Left kidney (tissue), 2 donors: ENCODE measurements around the gene OPA3. TPM values are rescaled to one million over a fixed set of nuclear protein-coding genes. Genes with fewer than 3 reads are reported as not detected.

Experiments used
- DNase-seq: peaks from one replicate; pipeline ENCODE4 v3.0.0-alpha.2; 2013
- polyA plus RNA-seq: library from polyadenylated mRNA; unstranded; fragments of 120-200 nt; gene quantifications from one replicate; pipeline ENCODE4 v1.2.1, GENCODE V29; 2013; ENCODE audit not compliant: insufficient read length

Gene OPA3
- polyA plus RNA-seq, 1 donor = 11.2 TPM

DNA sequence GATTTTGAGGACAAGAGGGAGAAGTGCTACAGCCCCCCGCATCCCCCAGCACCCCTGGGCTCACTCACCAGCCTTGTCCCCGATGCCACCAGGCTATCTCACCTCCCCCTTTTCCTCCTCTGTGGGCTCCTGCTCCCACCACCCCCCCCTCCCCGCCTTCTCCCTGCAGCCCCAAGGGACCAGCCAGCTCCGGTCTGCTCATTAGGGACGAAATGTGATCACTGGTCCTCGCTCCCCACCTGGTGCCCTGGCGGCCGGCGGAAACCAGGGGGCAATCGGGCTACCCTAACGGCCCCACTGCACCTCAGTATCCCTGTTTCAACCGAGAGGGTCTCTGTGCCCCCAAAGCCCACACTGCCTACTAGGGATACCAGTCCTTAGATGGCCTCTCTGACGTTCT is 14.7 kb upstream of the OPA3 start:
- DNase-seq = no peak

- no peak for DNase-seq
Observed at GRCh38 chr19:45598267-45599001, 13.8 kb upstream of the OPA3 start.

GRCh38 chr19:45597425-45598111 is 13.0 kb upstream of the OPA3 start:
- no peak for DNase-seq

GRCh38 chr19:45595814-45596213 is 11.2 kb upstream of the OPA3 start:
- no peak for DNase-seq

DNA sequence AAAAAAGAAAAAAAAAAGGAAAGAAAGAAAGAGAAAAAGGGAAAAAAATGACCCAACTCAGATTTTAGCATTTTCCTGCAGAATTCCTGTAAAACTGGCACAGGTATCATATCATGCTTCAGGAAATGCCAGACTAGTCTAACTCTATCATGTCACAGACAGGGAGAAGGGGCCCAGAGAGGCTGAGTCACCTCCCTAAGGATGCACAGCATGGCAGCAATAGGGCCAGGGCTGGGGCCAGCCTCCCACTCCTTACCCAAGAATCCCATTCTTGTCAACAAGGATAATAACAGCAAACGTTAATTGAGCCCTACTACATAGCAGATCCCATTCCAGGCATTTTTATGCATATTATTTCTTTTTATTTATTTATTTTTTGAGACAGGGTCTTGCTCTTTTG is 8.9 kb upstream of the OPA3 start:
- DNase-seq = no peak

DNA sequence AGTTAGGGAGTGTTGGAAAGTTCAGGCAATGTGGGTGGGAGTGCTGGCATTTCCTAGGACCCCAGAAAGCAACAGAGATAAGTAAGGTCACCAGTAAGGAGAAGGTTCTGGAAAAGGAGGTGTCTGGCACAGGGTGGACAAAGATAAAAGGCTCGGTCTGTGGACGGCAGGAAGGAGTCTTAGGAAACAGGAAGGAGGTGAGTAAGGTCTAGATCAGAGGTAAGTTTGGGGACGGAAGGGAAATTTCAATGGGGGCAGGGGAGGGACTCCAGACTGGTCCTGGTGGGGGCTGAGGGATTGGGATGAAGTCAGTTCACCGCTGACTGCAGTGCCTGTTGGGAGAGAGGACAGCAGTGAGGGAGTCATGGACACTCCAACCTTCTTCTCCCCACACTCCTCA is 7.8 kb upstream of the OPA3 start:
- no peak for DNase-seq

- DNase-seq = no peak
Observed at GRCh38 chr19:45591638-45592005, 7.0 kb upstream of the OPA3 start.

- no peak for DNase-seq
Observed at GRCh38 chr19:45591004-45591637, 6.5 kb upstream of the OPA3 start.

GRCh38 chr19:45590300-45591003 is 5.8 kb upstream of the OPA3 start:
- DNase-seq = no peak

DNA sequence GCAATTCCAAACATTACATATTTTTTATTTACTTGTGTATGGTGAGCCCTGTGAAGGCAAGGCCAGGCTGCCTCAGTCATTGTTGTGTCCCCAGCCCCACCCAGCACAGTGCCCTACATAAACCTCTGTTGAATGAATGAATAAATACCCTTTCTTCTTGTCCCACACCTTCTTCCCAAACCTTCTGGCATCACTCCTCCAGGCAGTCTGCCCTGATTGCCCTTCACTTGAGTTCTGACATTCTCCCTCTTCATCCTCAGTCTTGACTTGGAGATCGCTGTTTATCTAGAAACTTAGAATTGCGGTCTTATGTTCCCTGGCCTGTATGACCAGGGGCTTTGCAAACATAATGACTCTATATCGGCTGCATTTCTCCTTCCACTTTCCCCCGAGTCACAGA is 5.2 kb upstream of the OPA3 start:
- no peak for DNase-seq

GRCh38 chr19:45587873-45588272 is 3.3 kb upstream of the OPA3 start:
- DNase-seq = no peak

DNA sequence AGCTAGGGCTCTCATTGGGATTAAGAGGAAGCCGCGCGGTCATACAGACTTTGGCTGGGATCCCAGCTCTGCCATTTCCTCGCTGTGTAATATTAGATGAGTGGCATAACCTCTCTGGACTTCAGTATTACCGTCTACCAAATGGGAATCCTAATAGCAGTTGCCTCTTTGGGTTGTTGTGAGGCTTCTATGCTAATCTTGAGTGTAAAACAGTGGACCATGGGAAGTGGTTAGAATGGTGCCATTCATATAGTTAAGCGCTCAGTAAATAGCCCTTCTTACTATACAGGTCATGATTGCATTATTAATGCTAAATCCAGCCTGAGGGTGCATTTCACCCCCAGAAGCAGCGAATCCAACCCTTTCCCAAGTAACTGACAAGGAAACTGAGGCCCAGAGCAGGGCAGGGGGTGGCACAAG is 566 bp upstream of the OPA3 start:
- no peak for DNase-seq

DNA sequence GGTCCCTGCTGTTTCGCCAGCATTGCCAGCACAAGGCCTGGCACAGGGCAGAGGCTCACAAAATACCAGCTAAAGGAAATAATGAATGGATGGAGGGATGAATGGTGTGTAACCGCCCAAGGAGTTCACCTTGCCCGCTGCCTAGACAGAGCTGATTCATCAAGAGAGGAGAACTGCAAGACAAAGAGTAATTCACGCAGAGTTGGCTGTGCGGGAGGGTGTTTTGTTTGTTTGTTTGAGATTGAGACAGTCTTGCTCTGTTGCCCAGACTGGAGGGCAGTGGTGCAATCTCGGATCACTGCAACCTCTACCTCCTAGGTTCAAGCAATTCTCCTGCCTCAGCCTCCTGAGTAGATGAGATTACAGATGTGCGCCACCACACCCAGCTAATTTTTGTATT is 3.0 kb downstream of the OPA3 start:
- DNase-seq = no peak

- DNase-seq = no peak
Observed at GRCh38 chr19:45578861-45579260, 5.7 kb downstream of the OPA3 start.

GRCh38 chr19:45577111-45577905 is 7.3 kb downstream of the OPA3 start:
- no peak for DNase-seq

GRCh38 chr19:45576682-45577081 is 7.9 kb downstream of the OPA3 start:
- DNase-seq = no peak

GRCh38 chr19:45575216-45575615 is 9.4 kb downstream of the OPA3 start:
- DNase-seq = no peak

DNA sequence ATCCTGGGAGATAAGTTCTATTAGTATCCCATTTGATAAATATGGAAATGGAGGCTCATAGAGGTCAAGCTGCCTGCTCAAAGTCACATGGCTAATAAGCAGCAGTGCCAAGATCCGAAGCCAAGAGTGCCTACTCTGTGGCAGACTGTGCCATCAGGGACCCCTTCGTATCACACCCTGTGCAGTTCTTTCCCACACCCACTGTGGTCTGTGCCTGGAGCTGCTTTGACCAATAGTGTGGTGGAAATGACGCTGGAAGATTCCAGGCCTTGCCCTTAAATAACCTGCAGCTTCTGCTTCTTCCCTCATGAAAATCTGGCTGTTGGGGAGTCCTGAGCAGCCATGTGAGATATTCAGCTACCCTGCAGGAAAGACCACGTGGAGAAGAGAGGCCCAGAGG is 10.1 kb downstream of the OPA3 start:
- no peak for DNase-seq

- no peak for DNase-seq
Observed at GRCh38 chr19:45571457-45572220, 13.0 kb downstream of the OPA3 start.

DNA sequence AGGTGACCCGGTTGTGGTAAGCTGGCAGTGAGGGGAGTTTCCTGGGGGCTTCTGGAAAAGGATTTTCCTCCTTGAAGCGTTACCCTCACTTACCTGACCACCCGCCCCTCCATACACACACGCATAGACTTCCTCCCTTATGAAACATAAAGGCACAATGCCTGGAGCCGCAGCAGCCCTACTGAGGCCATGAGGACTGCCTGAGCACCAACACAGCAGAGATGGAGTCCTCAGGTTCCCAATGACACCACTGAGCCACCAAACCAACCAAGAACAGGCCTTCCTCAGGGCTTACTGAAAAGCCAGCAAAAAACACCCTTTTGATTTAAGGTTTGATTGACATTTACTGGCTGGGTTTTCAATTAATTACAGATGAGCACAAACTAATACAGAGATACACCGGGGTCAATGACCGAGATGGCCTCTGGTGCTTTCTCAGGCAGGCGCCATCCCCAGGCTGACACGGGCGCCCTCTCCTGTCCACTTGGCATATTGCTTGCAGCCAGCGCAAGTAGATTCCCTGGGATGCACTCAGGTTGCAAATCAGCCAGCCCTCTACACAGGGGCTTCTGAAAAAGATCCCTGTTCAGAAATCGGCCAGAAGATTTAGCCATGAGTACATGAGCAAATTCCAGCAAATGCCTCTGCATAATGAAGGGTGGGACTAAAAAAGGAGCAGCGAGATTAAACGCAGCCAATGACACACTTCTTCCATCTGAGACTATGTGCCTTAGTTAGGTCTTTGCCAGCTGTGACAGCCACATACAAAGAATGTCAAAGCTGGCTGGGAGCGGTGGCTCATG is 14.8 kb downstream of the OPA3 start:
- no peak for DNase-seq
